RCC 7860 (cell line): Measurements from ENCODE around the gene VN1R5.
"Not testable (repeated sequence)": the region's sequence is repeated elsewhere in the genome, so short reads cannot be mapped to it uniquely, and the experiment has no call there.

Experiments
- DNase-seq: peaks from one replicate; pipeline ENCODE4 v3.0.0-alpha.2; 2015; ENCODE audit warnings: low spot score
- FAIRE-seq: peaks from 2 replicates; lab custom pipeline; 2012; peaks lifted over from hg19 to GRCh38; lab: Jason Lieb, UNC

The VN1R5 gene

DNA sequence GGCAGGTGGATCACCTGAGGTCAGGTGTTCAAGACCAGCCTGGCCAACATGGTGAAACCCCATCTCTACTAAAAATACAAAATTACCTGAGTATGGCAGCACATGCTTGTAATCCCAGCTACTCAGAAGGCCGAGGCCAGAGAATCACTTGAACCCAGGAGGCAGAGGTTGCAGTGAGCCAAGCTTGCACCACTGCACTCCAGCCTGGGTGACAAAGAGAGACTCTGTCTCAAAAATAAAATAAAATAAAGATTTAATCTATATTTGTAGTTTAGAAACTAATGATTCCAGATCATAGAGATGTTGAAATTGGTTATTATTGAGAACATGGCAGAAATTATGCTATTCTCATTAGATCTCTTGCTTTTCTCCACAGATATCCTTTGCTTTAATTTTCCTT is at the start of gene VN1R5:
VN1R5 (plus strand) TSS at position 301 of the 400 bp plus-strand sequence.
- not testable (repeated sequence) for FAIRE-seq, DNase-seq

DNA sequence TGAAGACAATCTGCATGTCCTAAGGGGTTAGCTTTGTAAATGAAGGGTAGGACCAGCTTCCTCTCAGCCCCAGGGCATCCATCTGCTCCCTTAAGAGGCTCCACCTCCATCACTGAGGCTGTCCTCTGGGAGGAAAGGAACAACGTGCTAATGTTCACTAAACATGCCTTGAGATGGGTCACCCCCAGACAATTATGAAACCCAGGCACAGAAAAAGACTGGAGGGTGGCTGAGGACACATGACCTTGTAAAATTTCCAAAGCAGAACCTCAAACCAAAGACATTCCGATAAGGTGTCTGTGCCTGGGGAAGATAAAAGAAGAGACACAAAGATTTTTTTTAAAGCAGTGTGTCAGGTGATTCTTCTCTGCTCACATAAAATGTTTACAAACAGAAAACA is 46.5 kb upstream of the VN1R5 start:
- DNase-seq (no peak), FAIRE-seq (no peak)

DNA sequence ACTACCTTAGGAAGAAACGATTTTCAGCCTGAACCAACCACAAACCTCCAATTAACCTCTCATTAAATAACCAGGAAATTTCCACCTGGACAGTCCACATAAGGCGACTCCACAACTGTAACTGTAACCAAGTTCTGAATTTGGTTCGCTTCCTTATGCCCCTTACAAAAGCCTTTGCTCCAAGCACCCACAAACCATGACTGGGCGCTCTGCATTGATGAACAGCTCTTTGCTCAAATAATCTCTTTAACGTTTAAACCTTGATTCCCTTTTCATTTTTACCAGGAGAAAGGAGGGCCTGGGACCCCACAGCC is 45.9 kb upstream of the VN1R5 start:
- no peak for FAIRE-seq
- DNase-seq, result no peak

- DNase-seq (peak; percentile 88), FAIRE-seq (peak; percentile 88)
Observed at GRCh38 chr1:247210376-247211117, 45.3 kb upstream of the VN1R5 start.

- DNase-seq, result no peak
Observed at GRCh38 chr1:247211339-247211738, 44.5 kb upstream of the VN1R5 start.

GRCh38 chr1:247212012-247212411 is 43.9 kb upstream of the VN1R5 start:
- FAIRE-seq, result no peak
- no peak for DNase-seq

More at GRCh38 chr1:247211339-247211738, 44.5 kb upstream of the VN1R5 start:
- no peak for FAIRE-seq

DNA sequence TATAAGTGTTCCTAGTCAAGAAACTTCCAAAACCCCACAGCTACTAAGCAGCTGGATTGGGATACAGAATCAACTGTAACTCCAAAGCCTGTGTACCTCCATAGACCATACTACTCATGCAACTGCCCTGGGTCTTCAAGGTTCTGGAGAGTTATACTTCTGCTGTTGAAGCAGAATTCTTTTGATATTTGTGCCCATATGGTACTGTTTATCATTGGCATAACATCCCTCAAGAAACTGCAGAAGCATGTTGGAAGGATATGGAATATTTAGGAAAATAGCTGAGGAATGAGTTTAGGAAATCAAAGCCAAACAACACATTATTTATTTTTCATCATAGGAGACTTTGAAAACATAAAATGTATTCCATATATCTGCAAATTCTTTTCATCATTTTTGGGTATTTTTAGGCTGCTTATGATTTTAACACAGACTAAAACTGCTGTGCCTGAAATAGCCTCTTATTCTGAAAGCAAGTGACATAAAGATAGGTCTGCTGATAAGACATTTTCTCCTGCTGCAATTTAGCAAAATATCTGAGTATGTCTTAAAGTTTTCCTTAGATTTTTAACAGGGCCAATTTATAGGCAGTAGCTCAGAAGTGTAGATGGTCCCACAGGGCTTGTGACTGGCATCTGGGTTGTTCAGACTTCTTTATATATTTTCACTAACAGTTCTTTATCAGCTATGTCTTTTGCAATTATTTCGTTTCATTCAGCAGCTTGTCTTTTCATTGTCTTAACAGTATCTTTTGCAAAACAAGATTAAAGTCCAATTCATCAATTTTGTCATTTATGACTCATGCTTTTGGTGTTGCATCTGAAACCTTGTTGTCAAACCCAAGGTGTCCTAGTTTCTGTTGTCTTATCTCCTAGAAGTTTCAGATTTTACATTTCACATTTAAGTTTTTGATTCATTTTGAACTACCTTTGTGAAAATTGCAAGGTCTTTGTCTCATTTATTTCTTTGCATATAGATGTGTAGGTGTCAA is 43.0 kb upstream of the VN1R5 start:
- FAIRE-seq, result no peak
- DNase-seq, result no peak

GRCh38 chr1:247216261-247216660 is 39.6 kb upstream of the VN1R5 start:
- no peak for DNase-seq
- FAIRE-seq, result no peak

DNA sequence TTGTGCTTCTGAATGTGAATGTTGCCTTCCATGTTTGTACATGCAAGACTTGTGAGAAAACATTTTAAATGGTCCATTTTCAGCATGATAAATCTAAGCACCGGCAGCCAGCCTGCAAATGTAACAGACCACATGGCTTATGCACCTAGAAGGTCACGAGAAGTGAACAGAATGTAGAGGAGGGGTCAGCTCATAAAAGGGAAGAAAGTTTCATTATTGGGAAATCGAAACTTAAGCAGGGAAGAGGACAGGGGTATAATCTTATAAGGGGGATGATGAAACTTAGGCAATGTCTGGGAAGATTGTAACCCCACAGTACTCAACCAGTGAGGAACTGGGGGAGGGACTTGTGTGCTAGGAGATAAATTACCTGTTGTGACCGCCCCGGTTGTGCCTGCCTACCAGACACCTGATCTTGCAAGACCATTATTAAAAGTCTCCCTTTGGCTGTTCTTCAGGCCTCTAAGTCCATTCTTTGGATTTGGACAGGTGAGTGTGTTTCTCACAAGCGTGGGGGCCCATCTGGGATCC is 37.7 kb upstream of the VN1R5 start:
- no peak for FAIRE-seq
- DNase-seq, result no peak

DNA sequence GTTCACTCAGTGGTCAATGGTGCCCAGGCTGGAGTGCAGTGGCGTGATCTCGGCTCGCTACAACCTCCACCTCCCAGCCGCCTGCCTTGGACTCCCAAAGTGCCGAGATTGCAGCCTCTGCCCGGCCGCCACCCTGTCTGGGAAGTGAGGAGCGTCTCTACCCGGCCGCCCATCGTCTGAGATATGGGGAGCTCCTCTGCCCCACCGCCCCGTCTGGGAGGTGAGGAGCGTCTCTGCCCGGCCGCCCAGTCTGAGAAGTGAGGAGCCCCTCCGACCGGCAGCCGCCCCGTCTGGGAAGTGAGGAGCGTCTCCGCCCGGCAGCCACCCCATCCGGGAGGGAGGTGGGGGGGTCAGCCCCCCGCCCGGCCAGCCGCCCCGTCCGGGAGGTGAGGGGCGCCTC is 35.6 kb upstream of the VN1R5 start:
- not testable (repeated sequence) for FAIRE-seq

DNA sequence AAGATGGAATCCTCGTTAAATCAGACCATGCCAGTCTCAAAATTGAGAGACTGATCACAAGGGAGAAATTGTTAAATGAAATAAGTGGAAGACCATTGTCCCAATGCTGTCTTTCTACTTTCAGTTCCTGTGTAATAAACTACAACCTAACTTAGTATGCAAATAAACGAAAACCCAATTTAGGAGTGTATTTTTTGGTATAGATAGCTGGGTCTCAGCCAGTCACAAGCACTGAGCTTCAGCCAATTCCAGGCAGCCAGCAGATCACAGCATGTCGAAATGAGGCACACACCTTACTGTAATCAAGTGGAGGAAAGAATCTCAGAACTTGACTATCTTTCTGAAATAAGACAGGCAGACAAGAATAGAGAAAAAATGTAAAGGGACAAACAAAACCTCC is 33.0 kb upstream of the VN1R5 start:
- no peak for FAIRE-seq

More for the DNA sequence above, 35.6 kb upstream of the VN1R5 start:
- not testable (repeated sequence) for DNase-seq

DNA sequence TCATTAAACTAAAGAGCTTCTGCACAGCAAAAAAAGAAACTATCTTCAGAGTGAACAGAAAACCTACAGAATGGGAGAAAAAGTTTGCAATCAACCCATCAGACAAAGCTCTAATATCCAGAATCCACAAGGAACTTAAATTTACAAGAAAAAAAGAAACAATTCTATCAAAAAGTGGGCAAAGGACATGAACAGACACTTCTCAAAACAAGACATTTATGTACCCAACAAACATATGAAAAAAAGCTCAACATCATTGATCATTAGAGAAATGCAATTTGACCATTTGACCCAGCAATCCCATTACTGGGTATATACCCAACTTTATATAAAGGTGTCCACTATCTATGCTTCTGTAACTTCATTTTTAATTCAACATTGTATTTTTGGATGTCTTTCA is 31.1 kb upstream of the VN1R5 start:
- DNase-seq (no peak), FAIRE-seq (no peak)

More for the DNA sequence above, 33.0 kb upstream of the VN1R5 start:
- no peak for DNase-seq

- DNase-seq (no peak), FAIRE-seq (no peak)
Observed at GRCh38 chr1:247228133-247228532, 27.7 kb upstream of the VN1R5 start.

DNA sequence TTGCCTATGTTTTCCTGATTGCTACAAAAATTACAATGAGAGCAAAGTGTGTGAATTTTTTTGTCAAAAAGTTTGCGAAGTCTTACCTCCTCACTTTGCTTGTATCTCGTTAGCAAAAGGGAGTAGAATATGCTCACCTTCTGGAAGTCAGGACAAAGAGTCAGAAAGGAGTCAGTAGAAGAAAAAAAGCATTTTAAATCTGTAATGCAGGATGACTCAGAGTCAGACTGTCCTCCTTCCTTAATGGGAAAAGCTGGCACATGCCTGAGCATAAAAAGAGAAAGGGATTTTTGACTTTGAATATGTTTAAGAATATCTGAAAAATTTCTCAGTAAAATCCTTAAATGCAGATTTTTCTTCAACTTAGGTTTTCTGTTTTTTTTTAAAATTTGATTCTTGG is 14.2 kb upstream of the VN1R5 start:
- no peak for FAIRE-seq
- DNase-seq, result no peak

DNA sequence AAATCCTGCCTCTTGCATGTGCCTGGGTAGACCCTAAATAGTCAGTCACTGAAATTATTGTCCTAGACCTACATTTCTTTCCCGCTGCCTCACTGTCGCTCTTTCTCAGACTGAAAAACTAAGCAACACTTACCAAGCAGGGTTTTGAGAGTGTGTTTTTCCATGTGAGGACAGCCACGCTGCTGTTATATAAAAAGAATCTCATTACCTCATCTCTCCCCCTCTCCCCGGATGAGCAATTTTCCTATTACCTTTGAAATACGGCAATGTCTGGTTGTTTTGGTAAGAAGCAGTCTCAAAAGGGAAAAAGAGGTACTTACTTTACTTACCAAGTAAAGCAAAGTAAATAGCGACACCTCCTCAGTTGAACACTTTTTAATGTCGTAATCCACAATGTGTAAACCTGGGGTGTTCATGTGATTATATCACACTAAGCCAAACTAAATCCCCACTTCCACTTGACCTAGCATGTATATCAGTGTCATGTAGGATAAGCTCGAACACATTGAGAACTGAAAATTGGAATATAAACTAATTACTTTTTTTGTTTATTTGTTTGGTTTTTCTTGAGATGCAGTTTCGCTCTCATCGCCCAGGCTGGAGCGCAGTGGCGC is 12.2 kb upstream of the VN1R5 start:
- FAIRE-seq (no peak), DNase-seq (no peak)

DNA sequence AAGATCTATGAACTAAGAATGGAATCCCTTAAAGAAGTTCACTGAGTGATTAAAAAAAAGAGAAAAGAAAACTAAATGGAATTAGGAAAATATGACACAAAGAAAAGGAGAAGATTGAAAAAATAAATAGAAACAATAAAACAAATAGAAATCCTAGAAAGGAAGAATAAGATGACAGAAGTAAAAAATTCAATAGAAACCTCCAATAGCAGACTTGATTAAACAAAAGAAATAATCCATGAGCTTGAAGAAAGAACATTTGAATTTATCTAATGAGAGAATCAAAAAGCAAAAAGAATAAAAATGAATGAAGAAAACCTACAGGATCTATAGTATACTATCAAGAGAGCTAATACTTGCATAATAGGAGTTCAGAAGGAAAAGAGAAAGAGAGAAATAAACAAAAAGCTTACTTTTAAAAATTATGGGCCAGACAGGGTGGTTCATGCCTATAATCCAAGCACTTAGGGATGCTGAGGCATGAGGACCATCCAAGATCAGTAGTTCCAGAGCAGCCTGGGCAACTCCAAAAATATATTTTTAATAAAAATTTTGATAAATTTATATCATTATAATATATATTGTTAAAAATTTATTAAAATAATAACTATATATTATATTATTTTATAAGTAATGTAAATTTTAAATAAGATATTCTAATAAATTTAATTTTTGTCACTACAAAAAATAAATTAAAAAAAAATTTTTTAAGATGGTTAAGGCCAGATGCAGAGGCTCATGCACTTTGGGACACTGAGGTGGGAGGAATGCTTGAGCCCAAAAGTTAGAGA is 9.4 kb upstream of the VN1R5 start:
- FAIRE-seq (peak; percentile 75), DNase-seq (no peak)

GRCh38 chr1:247247568-247247967 is 8.3 kb upstream of the VN1R5 start:
- no peak for FAIRE-seq
- no peak for DNase-seq

DNA sequence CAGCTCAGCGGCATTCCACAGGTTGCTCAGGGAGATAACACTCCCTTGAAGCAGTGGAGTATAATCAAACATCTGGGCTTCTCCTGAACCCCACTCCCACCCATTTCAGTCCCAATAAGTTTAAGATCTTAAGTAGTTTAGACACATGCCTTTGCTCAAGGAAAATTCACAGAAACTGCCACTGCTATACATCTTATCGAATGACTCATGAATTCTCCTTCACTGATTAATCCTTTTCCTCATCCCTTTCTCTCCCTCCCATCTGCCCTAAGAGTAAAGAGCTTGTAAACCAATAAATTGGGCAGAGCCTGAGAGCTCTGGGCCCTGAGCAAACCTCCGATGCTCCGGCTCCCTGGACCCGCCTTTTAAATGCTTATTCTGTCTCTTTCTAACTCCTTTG is 10.2 kb downstream of the VN1R5 start:
- FAIRE-seq (no peak), DNase-seq (no peak)

GRCh38 chr1:247268390-247269045 is 12.6 kb downstream of the VN1R5 start:
- FAIRE-seq (no peak), DNase-seq (no peak)

DNA sequence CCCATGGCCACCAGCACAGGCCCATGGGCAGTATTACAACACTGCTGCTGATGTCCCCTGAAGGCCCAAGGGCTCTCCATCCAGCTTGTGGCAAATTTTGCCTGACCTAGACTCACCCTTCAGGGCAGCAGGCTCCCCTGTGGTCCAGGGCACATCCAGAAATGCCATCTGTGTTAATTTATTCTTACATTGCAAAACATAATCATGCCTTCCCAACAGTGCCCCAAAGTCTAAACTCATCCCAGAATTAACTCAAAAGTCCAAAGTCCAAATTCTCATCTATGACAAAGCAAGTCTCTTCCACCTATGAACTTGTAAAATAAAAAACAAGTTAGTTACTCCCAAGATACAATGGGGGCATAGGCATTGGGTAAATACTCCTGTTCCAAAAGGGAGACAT is 13.3 kb downstream of the VN1R5 start:
- FAIRE-seq, result no peak
- no peak for DNase-seq
